K562 (cell line): Measurements from ENCODE around the gene COG7. TPM values are rescaled to one million over a fixed set of nuclear protein-coding genes. Genes with fewer than 3 reads are reported as not detected.

Experiments
- ATAC-seq: fragments of 200-7000 bp; cut with Tn5 transposase; 3 replicates; pipeline ENCODE4 v1.9.1; 2020; ENCODE audit warnings: moderate library complexity
- BruUV-seq: library from RNA; stranded (reverse); fragments of 400-500 nt; replicated peaks from 2 replicates; lab custom pipeline; 2021; lab: Mats Ljungman, UMichigan
- CTCF ChIA-PET: fragments of 300-600 bp; formaldehyde crosslinking; extraction: SDS; loops from one replicate; lab custom pipeline; 2021; ENCODE audit warnings: low intra/inter-chr PET ratio; lab: Yijun Ruan, JAX
- POLR2A ChIA-PET: fragments of 300-600, 350-650 bp; sonication (Branson Sonifier 250); formaldehyde crosslinking; extraction: SDS; loops from one replicate; lab custom pipeline; 2021; ENCODE audit warnings: antibody characterized with exemption, inconsistent platforms; lab: Yijun Ruan, JAX
- DNase-seq, 4 experiments: peaks; one replicate each; pipeline versions ENCODE4 v3.0.0 to v3.0.0-alpha.2; 2011 to 2018; ENCODE audit warnings: low spot score in 3 of 4, mixed read lengths in 3 of 4; ENCODE audit errors: extremely low read depth in 1 of 4
- FAIRE-seq: peaks from 2 replicates; lab custom pipeline; 2011; peaks lifted over from hg19 to GRCh38; lab: Jason Lieb, UNC
- H2AFZ ChIP-seq: 2 replicates; pipeline ENCODE4 v1.6.0; 2011; ENCODE audit warnings: low read depth, low read length, control low read depth, inconsistent platforms
- H3K27ac ChIP-seq: fragments of 200-600 bp; 3 replicates; pipeline ENCODE4 v1.8.0; 2011; ENCODE audit warnings: low read depth, mild to moderate bottlenecking, control low read depth, inconsistent platforms, low read length, moderate library complexity, mixed read lengths; ENCODE audit errors: extremely low read depth
- H3K27me3 ChIP-seq, 2 experiments: fragments of 300-600 bp in 1 of 2; 2 replicates in 1 of 2; 3 replicates in 1 of 2; pipeline versions ENCODE4 v1.6.0 to v1.8.0; 2011; ENCODE audit warnings: inconsistent platforms in 2 of 2, low read length in 2 of 2, mild to moderate bottlenecking in 1 of 2, mixed read lengths in 1 of 2, moderate library complexity in 1 of 2; ENCODE audit not compliant: control insufficient read depth in 2 of 2, insufficient read depth in 2 of 2
- H3K36me3 ChIP-seq: fragments of 300-600 bp; 3 replicates; pipeline ENCODE4 v1.8.0; 2011; ENCODE audit warnings: mild to moderate bottlenecking, low read length, inconsistent platforms; ENCODE audit not compliant: control insufficient read depth, insufficient read depth
- H3K4me1 ChIP-seq, 2 experiments: fragments of 200-600 bp in 1 of 2; replicated peaks in 1 of 2; 2 replicates in 1 of 2; 3 replicates in 1 of 2; pipeline versions ENCODE4 v1.5.1 to v1.8.0; 2011; ENCODE audit warnings: inconsistent platforms in 2 of 2, low read length in 2 of 2, mild to moderate bottlenecking in 1 of 2, mixed read lengths in 1 of 2, moderate library complexity in 1 of 2; ENCODE audit not compliant: control insufficient read depth in 2 of 2, insufficient read depth in 2 of 2
- H3K4me2 ChIP-seq: 2 replicates; pipeline ENCODE4 v1.6.1; 2011; ENCODE audit warnings: low read length, control low read depth, inconsistent platforms, mixed read lengths; ENCODE audit not compliant: insufficient read depth
- H3K4me3 ChIP-seq: fragments of 200-600 bp; sonication (generic), shearing (Covaris generic); 2 replicates; pipeline ENCODE4 v1.5.1; 2016; ENCODE audit warnings: control low read depth, inconsistent platforms
- H3K79me2 ChIP-seq: fragments of 200-600 bp; 3 replicates; pipeline ENCODE4 v1.8.0; 2011; ENCODE audit warnings: low read length, inconsistent platforms; ENCODE audit not compliant: control insufficient read depth, insufficient read depth
- H3K9ac ChIP-seq, 2 experiments: 2 replicates each; pipeline versions ENCODE4 v1.6.0 to v1.6.1; 2011; ENCODE audit warnings: low read depth in 2 of 2, low read length in 2 of 2, control low read depth in 1 of 2, inconsistent platforms in 1 of 2, mild to moderate bottlenecking in 1 of 2, mixed read lengths in 1 of 2; ENCODE audit not compliant: insufficient read depth in 1 of 2
- H3K9me1 ChIP-seq: one replicate; pipeline ENCODE4 v1.6.0; 2011; ENCODE audit warnings: inconsistent platforms, mild to moderate bottlenecking, low read length, moderate library complexity; ENCODE audit not compliant: control insufficient read depth, insufficient read depth
- H3K9me3 ChIP-seq: replicated peaks from 2 replicates; pipeline ENCODE4 v1.5.1; 2011; ENCODE audit warnings: low read depth, low read length, inconsistent platforms; ENCODE audit not compliant: control insufficient read depth, insufficient read depth
- H4K20me1 ChIP-seq: replicated peaks from 2 replicates; pipeline ENCODE4 v1.6.1; 2011; ENCODE audit warnings: low read length, inconsistent platforms, mixed read lengths; ENCODE audit not compliant: control insufficient read depth, insufficient read depth
- BRD9 ChIP-seq: fragments of 450-650 bp; IDR thresholded peaks from 2 replicates; pipeline ENCODE4 v1.6.1; 2018; ENCODE audit warnings: low read depth; ENCODE audit not compliant: partially characterized antibody
- E4F1 ChIP-seq: fragments of 250-450 bp; sonication (Bioruptor Pico); IDR thresholded peaks from 2 replicates; pipeline ENCODE4 v1.5.0; 2021; ENCODE audit warnings: mild to moderate bottlenecking, borderline replicate concordance
- HNRNPK ChIP-seq: fragments of 200-400 bp; formaldehyde crosslinking; IDR thresholded peaks from one replicate; pipeline ENCODE4 v1.6.1; 2018; ENCODE audit warnings: mild to moderate bottlenecking, low read depth, low read length; ENCODE audit not compliant: poor library complexity, severe bottlenecking
- POLR2AphosphoS5 ChIP-seq: IDR thresholded peaks from 2 replicates; pipeline ENCODE4 v1.6.1; 2011; ENCODE audit warnings: mild to moderate bottlenecking, low read depth, low read length, moderate library complexity; ENCODE audit not compliant: control insufficient read depth, insufficient read depth
- THAP7 ChIP-seq: fragments of 250-450 bp; sonication (Bioruptor Pico); IDR thresholded peaks from 2 replicates; pipeline ENCODE4 v1.5.0; 2021
- ZBTB17 ChIP-seq: fragments of 450-650 bp; formaldehyde crosslinking; IDR thresholded peaks from 2 replicates; pipeline ENCODE4 v1.4.0; 2020; ENCODE audit warnings: mild to moderate bottlenecking
- ZNF232 ChIP-seq: sonication (generic); formaldehyde crosslinking; IDR thresholded peaks from 2 replicates; pipeline ENCODE4 v1.8.0; 2022; ENCODE audit warnings: mild to moderate bottlenecking, missing genetic modification reagents
- ZNF354B ChIP-seq: fragments of 250-450 bp; sonication (Bioruptor Pico); IDR thresholded peaks from 2 replicates; pipeline ENCODE4 v1.4.0; 2020
- WGBS: fragments of 100-300 bp; shearing (Covaris generic); methylation state at CpG from one replicate; pipeline ENCODE4 v1.1.6; 2016; ENCODE audit warnings: low coverage, mixed read lengths; ENCODE audit not compliant: insufficient coverage; ENCODE audit errors: missing lambda C conversion rate; 5-methylcytosine and 5-hydroxymethylcytosine counted together
- in situ Hi-C: fragments of 300-500 bp; cut with MboI; formaldehyde crosslinking; loops from 4 replicates; pipeline ENCODE4 v1.15.0; 2018; ENCODE audit warnings: inconsistent platforms, mixed read lengths
- intact Hi-C: fragments of 100-400 bp; cut with micrococcal nuclease; formaldehyde crosslinking; loops from 2 replicates; pipeline ENCODE4 v1.14.2; 2022
- polyA plus RNA-seq, 8 experiments: library from polyadenylated mRNA; depleted of rRNA in 4 of 8; stranded (reverse) in 5 of 8; unstranded in 3 of 8; fragments of >200 nt; fragmentation: Nextera tagmentation in 2 of 8; fragmentation: Illumina TruSeq in 1 of 8; extraction: Ambion mirVana in 2 of 8; extraction: Trizol in 1 of 8; gene quantifications; 2 replicates each; pipeline versions ENCODE4 v1.2.1 to v1.2.3, GENCODE V29; 2011 to 2014; ENCODE audit warnings: inconsistent platforms in 1 of 8, missing spikeins in 1 of 8
- total RNA-seq, 7 experiments: library from RNA; depleted of rRNA in 6 of 7; stranded (reverse); fragments of >200 nt in 6 of 7; fragmentation: Illumina TruSeq in 2 of 7; extraction: Trizol in 2 of 7; gene quantifications; 2 replicates each; pipeline versions ENCODE4 v1.2.1 to v1.2.3, GENCODE V29; 2011 to 2021; ENCODE audit warnings: low replicate concordance in 1 of 7
- TF ChIP-seq, protein P1 (sequence below): sonication (generic); formaldehyde crosslinking; IDR thresholded peaks from 2 replicates; pipeline ENCODE4 v1.8.1; 2023; ENCODE audit warnings: mild to moderate bottlenecking, missing genetic modification reagents
- TF ChIP-seq, protein P2 (sequence below), 3 experiments: IDR thresholded peaks in 2 of 3; conservative IDR thresholded peaks in 1 of 3; 2 replicates each; pipeline ENCODE4 v1.5.1; 2011 to 2012; ENCODE audit warnings: low read length in 3 of 3, mild to moderate bottlenecking in 3 of 3, control low read depth in 2 of 3, improper control_type of control experiment in 1 of 3, inconsistent platforms in 1 of 3, low read depth in 1 of 3, mixed read lengths in 1 of 3, moderate library complexity in 1 of 3; ENCODE audit not compliant: insufficient read depth in 2 of 3
- TF ChIP-seq, protein P3 (sequence below): fragments of 450-650 bp; formaldehyde crosslinking; IDR thresholded peaks from 2 replicates; pipeline ENCODE4 v1.4.0; 2022; ENCODE audit warnings: missing genetic modification characterization

Gene COG7
- total and polyA plus RNA-seq, 9 of the 15 experiments (the other 6 are each of a cell fraction or from before 2014, with no cell fraction given): 3.8 to 17.6 (median 13.4) TPM

GRCh38 chr16:23382279-23382678 lies 70.7 kb downstream of the COG7 start:
- peaks cover 10% of the 10 kb centered on the region for H4K20me1 ChIP-seq
- no peak overlapping the region for H2AFZ ChIP-seq
- no peaks in the 10 kb centered on the region for H3K36me3 ChIP-seq
- no peak overlapping the region for H3K4me2 ChIP-seq
- H3K27ac ChIP-seq: no peak overlapping the region
- H3K4me3 ChIP-seq: no peak overlapping the region
- ChIA-PET CTCF (no interaction called here), POLR2A (no interaction called here)
- DNase-seq (no peak), ATAC-seq (no peak), FAIRE-seq (no peak)
- peaks cover 4 to 39% of the 10 kb centered on the region in 2 experiments; a peak in 4 of 5 replicates for H3K27me3 ChIP-seq
- H3K4me1 ChIP-seq: peaks cover 0 to 5% of the 10 kb centered on the region in 2 experiments; a peak in 2 of 5 replicates
- no peaks in the 10 kb centered on the region for H3K9me3 ChIP-seq
- no peaks in the 10 kb centered on the region for H3K79me2 ChIP-seq
- WGBS: 4% methylated on average over 6 of the region's 6 CpGs
- peaks cover 4% of the 10 kb centered on the region for H3K9me1 ChIP-seq
- intact Hi-C loops (no loop called here), in situ Hi-C loops (no loop called here)
- no TSS peak for BruUV-seq
- no peak overlapping the region for H3K9ac ChIP-seq
- no peak for TF ChIP-seq BRD9
- no peak for TF ChIP-seq POLR2AphosphoS5
- TF ChIP-seq HNRNPK: no peak
- TF ChIP-seq ZBTB17: no peak
- TF ChIP-seq, protein P1, sequence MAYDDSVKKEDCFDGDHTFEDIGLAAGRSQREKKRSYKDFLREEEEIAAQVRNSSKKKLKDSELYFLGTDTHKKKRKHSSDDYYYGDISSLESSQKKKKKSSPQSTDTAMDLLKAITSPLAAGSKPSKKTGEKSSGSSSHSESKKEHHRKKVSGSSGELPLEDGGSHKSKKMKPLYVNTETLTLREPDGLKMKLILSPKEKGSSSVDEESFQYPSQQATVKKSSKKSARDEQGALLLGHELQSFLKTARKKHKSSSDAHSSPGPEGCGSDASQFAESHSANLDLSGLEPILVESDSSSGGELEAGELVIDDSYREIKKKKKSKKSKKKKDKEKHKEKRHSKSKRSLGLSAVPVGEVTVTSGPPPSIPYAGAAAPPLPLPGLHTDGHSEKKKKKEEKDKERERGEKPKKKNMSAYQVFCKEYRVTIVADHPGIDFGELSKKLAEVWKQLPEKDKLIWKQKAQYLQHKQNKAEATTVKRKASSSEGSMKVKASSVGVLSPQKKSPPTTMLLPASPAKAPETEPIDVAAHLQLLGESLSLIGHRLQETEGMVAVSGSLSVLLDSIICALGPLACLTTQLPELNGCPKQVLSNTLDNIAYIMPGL: no peak
- TF ChIP-seq, protein P2, sequence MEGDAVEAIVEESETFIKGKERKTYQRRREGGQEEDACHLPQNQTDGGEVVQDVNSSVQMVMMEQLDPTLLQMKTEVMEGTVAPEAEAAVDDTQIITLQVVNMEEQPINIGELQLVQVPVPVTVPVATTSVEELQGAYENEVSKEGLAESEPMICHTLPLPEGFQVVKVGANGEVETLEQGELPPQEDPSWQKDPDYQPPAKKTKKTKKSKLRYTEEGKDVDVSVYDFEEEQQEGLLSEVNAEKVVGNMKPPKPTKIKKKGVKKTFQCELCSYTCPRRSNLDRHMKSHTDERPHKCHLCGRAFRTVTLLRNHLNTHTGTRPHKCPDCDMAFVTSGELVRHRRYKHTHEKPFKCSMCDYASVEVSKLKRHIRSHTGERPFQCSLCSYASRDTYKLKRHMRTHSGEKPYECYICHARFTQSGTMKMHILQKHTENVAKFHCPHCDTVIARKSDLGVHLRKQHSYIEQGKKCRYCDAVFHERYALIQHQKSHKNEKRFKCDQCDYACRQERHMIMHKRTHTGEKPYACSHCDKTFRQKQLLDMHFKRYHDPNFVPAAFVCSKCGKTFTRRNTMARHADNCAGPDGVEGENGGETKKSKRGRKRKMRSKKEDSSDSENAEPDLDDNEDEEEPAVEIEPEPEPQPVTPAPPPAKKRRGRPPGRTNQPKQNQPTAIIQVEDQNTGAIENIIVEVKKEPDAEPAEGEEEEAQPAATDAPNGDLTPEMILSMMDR (IDR thresholded peaks at IDR 0.05 in 2 of 3, conservative IDR thresholded peaks at IDR 0.05 in 1 of 3; ENCODE audit: insufficient read depth in 2 of 3, low read depth in 1 of 3, low read length in 3 of 3): no peak
- TF ChIP-seq E4F1: no peak
- no peak for TF ChIP-seq ZNF232 (CRISPR knock-in tag)
- no peak for TF ChIP-seq ZNF354B
- no peak for TF ChIP-seq THAP7 (CRISPR knock-in tag)
- TF ChIP-seq, protein P3, sequence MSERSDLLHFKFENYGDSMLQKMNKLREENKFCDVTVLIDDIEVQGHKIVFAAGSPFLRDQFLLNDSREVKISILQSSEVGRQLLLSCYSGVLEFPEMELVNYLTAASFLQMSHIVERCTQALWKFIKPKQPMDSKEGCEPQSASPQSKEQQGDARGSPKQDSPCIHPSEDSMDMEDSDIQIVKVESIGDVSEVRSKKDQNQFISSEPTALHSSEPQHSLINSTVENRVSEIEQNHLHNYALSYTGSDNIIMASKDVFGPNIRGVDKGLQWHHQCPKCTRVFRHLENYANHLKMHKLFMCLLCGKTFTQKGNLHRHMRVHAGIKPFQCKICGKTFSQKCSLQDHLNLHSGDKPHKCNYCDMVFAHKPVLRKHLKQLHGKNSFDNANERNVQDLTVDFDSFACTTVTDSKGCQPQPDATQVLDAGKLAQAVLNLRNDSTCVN (CRISPR knock-in tag): no peak
